NB4 (cell line): ENCODE measurements around the gene PDCD1LG2.
"Not testable (repeated sequence)": the region's sequence is repeated elsewhere in the genome, so short reads cannot be mapped to it uniquely, and the experiment has no call there.

ENCODE experiments used
- DNase-seq: peaks from one replicate; pipeline ENCODE4 v3.0.0; 2010; ENCODE audit warnings: low read depth
- H3K4me3 ChIP-seq: one replicate; pipeline ENCODE4 v1.5.1; 2011; ENCODE audit warnings: mild to moderate bottlenecking, low read depth, low read length, moderate library complexity
- CTCF ChIP-seq: IDR thresholded peaks from one replicate; pipeline ENCODE4 v1.5.1; 2012; ENCODE audit warnings: low read depth, low read length
- MYC ChIP-seq: IDR thresholded peaks from 2 replicates; pipeline ENCODE4 v1.6.1; 2011; ENCODE audit warnings: low read depth, low read length
- POLR2A ChIP-seq: IDR thresholded peaks from 2 replicates; pipeline ENCODE4 v1.6.1; 2011; ENCODE audit warnings: mild to moderate bottlenecking; ENCODE audit not compliant: insufficient read length; ENCODE audit errors: extremely low read depth
- TF ChIP-seq, protein P1 (sequence below): IDR thresholded peaks from 2 replicates; pipeline ENCODE4 v1.6.1; 2011; ENCODE audit warnings: low read depth, low read length

PDCD1LG2 gene

DNA sequence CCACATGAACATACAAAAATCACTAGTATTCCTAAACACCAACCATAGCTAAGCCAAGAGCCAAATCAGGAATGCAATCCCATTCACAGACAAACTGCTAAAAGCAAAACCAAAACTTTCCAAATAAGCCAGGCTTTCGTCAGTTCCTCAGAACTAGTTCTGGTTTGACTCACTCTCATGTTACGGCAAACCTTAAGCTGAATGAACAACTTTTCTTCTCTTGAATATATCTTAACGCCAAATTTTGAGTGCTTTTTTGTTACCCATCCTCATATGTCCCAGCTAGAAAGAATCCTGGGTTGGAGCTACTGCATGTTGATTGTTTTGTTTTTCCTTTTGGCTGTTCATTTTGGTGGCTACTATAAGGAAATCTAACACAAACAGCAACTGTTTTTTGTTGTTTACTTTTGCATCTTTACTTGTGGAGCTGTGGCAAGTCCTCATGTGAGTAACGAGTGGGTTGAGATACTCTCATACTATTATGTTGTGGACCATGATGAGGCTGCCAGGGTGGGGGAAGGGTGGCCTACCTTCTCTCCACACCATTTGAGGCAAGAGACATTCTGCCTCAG lies at the start of gene PDCD1LG2:
PDCD1LG2 (plus strand) TSS at position 172 of the 572 bp plus-strand sequence. CDS start 12,016 bp downstream, outside the sequence.
- TF ChIP-seq, protein P1, sequence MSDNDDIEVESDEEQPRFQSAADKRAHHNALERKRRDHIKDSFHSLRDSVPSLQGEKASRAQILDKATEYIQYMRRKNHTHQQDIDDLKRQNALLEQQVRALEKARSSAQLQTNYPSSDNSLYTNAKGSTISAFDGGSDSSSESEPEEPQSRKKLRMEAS = no peak
- TF ChIP-seq MYC = no peak
- no peak for TF ChIP-seq CTCF
- TF ChIP-seq POLR2A = no peak
- no peak within 1 kb of the TSS for H3K4me3 ChIP-seq
- DNase-seq = no peak

DNA sequence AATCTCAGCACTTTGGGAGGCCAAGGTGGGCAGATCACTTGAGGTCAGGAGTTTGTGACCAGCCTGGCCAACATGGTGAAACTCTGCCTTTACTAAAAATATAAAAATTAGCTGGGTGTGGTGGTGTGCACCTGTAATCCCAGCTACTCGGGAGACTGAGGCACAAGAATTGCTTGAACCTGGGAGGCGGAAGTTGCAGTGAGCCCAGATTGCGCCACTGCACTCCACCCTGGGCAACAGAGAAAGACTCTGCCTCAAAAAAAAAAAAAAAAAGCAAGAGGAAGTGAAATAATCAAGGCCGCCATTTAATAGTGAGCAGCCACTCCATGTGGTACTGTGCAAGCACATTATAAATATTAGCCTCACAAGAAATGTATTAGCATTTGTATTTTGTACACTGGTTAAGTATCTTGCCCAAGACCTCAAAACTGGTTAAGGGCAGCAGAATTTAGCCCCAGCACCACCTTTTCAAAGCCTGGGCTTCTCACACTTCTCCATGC lies 45.5 kb upstream of the PDCD1LG2 start:
- not testable (repeated sequence) for DNase-seq, H3K4me3 ChIP-seq

GRCh38 chr9:5466005-5466404 lies 44.3 kb upstream of the PDCD1LG2 start:
- no peak overlapping the region for H3K4me3 ChIP-seq
- no peak for TF ChIP-seq POLR2A
- no peak for TF ChIP-seq MYC
- TF ChIP-seq CTCF = no peak
- TF ChIP-seq, protein P1 = no peak
- DNase-seq = no peak

DNA sequence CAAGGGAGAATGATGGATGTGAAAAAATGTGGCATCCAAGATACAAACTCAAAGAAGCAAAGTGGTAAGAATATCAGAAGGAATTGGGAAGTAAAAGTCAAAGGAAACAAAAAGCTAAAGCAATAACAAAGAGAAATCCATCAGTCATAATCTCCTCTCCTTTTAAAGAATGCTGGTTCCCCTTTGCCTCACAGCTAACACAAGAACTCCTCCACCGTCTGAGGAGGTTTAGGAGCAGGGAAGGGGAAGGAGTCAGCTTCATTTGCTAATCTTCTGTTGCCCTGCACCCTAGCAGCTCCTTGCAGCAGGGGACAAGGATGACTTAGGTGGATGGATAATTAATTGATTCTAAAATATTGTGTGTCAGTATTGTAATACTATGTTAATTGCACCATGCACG lies 43.6 kb upstream of the PDCD1LG2 start:
- no peak overlapping the region for H3K4me3 ChIP-seq
- DNase-seq = no peak
- TF ChIP-seq CTCF (no peak), POLR2A (no peak), MYC (no peak)
- TF ChIP-seq, protein P1 = no peak

GRCh38 chr9:5468850-5469249 lies 41.5 kb upstream of the PDCD1LG2 start:
- no peak overlapping the region for H3K4me3 ChIP-seq
- DNase-seq = no peak
- TF ChIP-seq CTCF (no peak), POLR2A (no peak), MYC (no peak)
- TF ChIP-seq, protein P1 = no peak

- H3K4me3 ChIP-seq = no peak overlapping the region
- no peak for DNase-seq
- no peak for TF ChIP-seq MYC
- TF ChIP-seq, protein P1 = no peak
Observed at GRCh38 chr9:5470122-5470521, 40.2 kb upstream of the PDCD1LG2 start.

- DNase-seq = no peak
- H3K4me3 ChIP-seq = no peak overlapping the region
- TF ChIP-seq, protein P1 = no peak
- TF ChIP-seq CTCF = no peak
- no peak for TF ChIP-seq MYC
- no peak for TF ChIP-seq POLR2A
Observed at GRCh38 chr9:5470816-5471215, 39.5 kb upstream of the PDCD1LG2 start.

DNA sequence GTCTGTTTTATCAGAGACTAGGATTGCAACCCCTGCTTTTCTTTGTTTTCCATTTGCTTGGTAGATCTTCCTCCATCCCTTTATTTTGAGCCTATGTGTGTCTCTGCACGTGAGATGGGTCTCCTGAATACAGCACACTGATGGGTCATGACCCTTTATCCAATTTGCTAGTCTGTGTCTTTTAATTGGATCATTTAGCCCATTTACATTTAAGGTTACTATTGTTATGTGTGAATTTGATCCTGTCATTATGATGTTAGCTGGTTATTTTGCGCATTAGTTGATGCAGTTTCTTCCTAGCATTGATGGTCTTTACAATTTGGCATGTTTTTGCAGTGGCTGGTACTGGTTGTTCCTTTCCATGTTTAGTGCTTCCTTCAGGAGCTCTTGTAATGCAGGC lies 34.7 kb upstream of the PDCD1LG2 start:
- not testable (repeated sequence) for H3K4me3 ChIP-seq, DNase-seq
